H1 (cell line): ENCODE results near the gene HYAL1. TPM values are rescaled to one million over a fixed set of nuclear protein-coding genes. Genes with fewer than 3 reads are reported as not detected.
A peak's percentile ranks its signal among the peaks of the same experiment; 100 is the strongest.

Source experiments
- ASH2L ChIP-seq: fragments of 200-600, 300-600 bp; sonication (generic); IDR thresholded peaks from one replicate; pipeline ENCODE4 v1.7.1; 2017; ENCODE audit warnings: low read length
- BACH1 ChIP-seq: IDR thresholded peaks from 2 replicates; pipeline ENCODE4 v1.6.1; 2012; ENCODE audit warnings: low read length, improper control_type of control experiment
- BRCA1 ChIP-seq: IDR thresholded peaks from 2 replicates; pipeline ENCODE4 v1.6.1; 2012; ENCODE audit warnings: low read depth, low read length, improper control_type of control experiment
- CBX5 ChIP-seq: fragments of 300-800, 300-1000 bp; sonication (generic); IDR thresholded peaks from 2 replicates; pipeline ENCODE4 v1.7.1; 2016; ENCODE audit warnings: antibody characterized with exemption, low read length, low read depth
- CHD2 ChIP-seq: IDR thresholded peaks from 2 replicates; pipeline ENCODE4 v1.6.1; 2012; ENCODE audit warnings: low read length, improper control_type of control experiment
- EGR1 ChIP-seq: IDR thresholded peaks from 2 replicates; pipeline ENCODE4 v1.6.1; 2011; ENCODE audit warnings: low read depth, low read length, borderline replicate concordance
- EP300 ChIP-seq, 2 experiments: IDR thresholded peaks; 1 replicate in 1 of 2; 2 replicates in 1 of 2; pipeline ENCODE4 v1.6.1; 2011 to 2012; ENCODE audit warnings: low read depth in 2 of 2, low read length in 2 of 2, mild to moderate bottlenecking in 2 of 2, borderline replicate concordance in 1 of 2, inconsistent platforms in 1 of 2, moderate library complexity in 1 of 2
- EZH2 ChIP-seq: fragments of 200-600 bp; sonication (generic); IDR thresholded peaks from 2 replicates; pipeline ENCODE4 v1.7.1; 2012; ENCODE audit warnings: low read depth, mild to moderate bottlenecking, moderate library complexity, low read length, inconsistent platforms; ENCODE audit not compliant: severe bottlenecking
- HDAC2 ChIP-seq, 2 experiments: fragments of 300-600 bp in 1 of 2; sonication (generic) in 1 of 2; IDR thresholded peaks; 2 replicates each; pipeline ENCODE4 v1.6.1; 2011 to 2012; ENCODE audit warnings: low read depth in 2 of 2, low read length in 2 of 2, mild to moderate bottlenecking in 2 of 2, moderate library complexity in 2 of 2, borderline replicate concordance in 1 of 2, inconsistent platforms in 1 of 2
- KDM4A ChIP-seq: IDR thresholded peaks from one replicate; pipeline ENCODE4 v1.7.1; 2012; ENCODE audit warnings: low read depth, mild to moderate bottlenecking, moderate library complexity, low read length, inconsistent platforms; ENCODE audit not compliant: severe bottlenecking
- NANOG ChIP-seq: IDR thresholded peaks from 2 replicates; pipeline ENCODE4 v1.6.1; 2011; ENCODE audit warnings: low read length, low read depth, mild to moderate bottlenecking, inconsistent platforms; ENCODE audit not compliant: insufficient read depth, poor library complexity, severe bottlenecking
- PHF8 ChIP-seq: fragments of 200-600 bp; sonication (generic); conservative IDR thresholded peaks from 2 replicates; pipeline ENCODE4 v1.7.1; 2012; ENCODE audit warnings: low read depth, mild to moderate bottlenecking, inconsistent platforms, low read length, moderate library complexity
- POLR2A ChIP-seq, 2 experiments: IDR thresholded peaks; 1 replicate in 1 of 2; 2 replicates in 1 of 2; pipeline ENCODE4 v1.6.1; 2011; ENCODE audit warnings: low read depth in 2 of 2, low read length in 2 of 2, mild to moderate bottlenecking in 2 of 2; ENCODE audit errors: control extremely low read depth in 1 of 2
- RAD21 ChIP-seq, 2 experiments: IDR thresholded peaks in 1 of 2; conservative IDR thresholded peaks in 1 of 2; 2 replicates each; pipeline ENCODE4 v1.6.1; 2011; ENCODE audit warnings: low read depth in 2 of 2, low read length in 2 of 2, improper control_type of control experiment in 1 of 2, inconsistent platforms in 1 of 2, mild to moderate bottlenecking in 1 of 2, moderate library complexity in 1 of 2
- SAP30 ChIP-seq: fragments of 300-600 bp; sonication (generic); IDR thresholded peaks from 2 replicates; pipeline ENCODE4 v1.7.1; 2012; ENCODE audit warnings: low read length, moderate library complexity, mild to moderate bottlenecking, inconsistent platforms; ENCODE audit not compliant: insufficient read depth, insufficient replicate concordance
- SIRT6 ChIP-seq: IDR thresholded peaks from one replicate; pipeline ENCODE4 v1.7.1; 2012; ENCODE audit warnings: low read length, inconsistent platforms
- SP1 ChIP-seq: IDR thresholded peaks from 2 replicates; pipeline ENCODE4 v1.6.1; 2011; ENCODE audit warnings: low read depth, low read length
- SUZ12 ChIP-seq: fragments of 200-600 bp; sonication (generic); IDR thresholded peaks from 2 replicates; pipeline ENCODE4 v1.6.1; 2012; ENCODE audit warnings: mild to moderate bottlenecking, inconsistent platforms, low read length, moderate library complexity, mixed read lengths
- TAF1 ChIP-seq: IDR thresholded peaks from 2 replicates; pipeline ENCODE4 v1.6.1; 2011; ENCODE audit warnings: mild to moderate bottlenecking, low read depth, low read length
- TAF7 ChIP-seq: optimal IDR thresholded peaks from 2 replicates; pipeline ENCODE3; 2011; ENCODE audit warnings: low read depth, mild to moderate bottlenecking, inconsistent platforms, low read length, moderate library complexity, borderline replicate concordance
- polyA plus RNA-seq, 7 experiments: library from polyadenylated mRNA; depleted of rRNA in 3 of 7; stranded (reverse) in 5 of 7; unstranded in 2 of 7; fragments of >200 nt in 5 of 7; fragments of 200-250 nt in 2 of 7; gene quantifications; 1 replicate in 5 of 7; 2 replicates in 1 of 7; 4 replicates in 1 of 7; pipeline versions ENCODE4 v1.2.1 to v1.2.3, GENCODE V29; 2011 to 2013; ENCODE audit warnings: missing spikeins in 2 of 7, mixed read lengths in 2 of 7
- total RNA-seq: library from RNA; stranded (reverse); fragmentation: NEBNext Ultra II Directional; extraction: Animal tissue kit (Norgen Biotek cat#: 25700); gene quantifications from 2 replicates; pipeline ENCODE4 v1.2.1, GENCODE V29; 2021
- TF ChIP-seq, protein P1 (sequence below): IDR thresholded peaks from 2 replicates; pipeline ENCODE4 v1.6.1; 2012; ENCODE audit warnings: inconsistent platforms

The HYAL1 gene
- total and polyA plus RNA-seq, 2 of the 8 experiments (the other 6 are each of a cell fraction or from before 2014, with no cell fraction given) = 2.0 to 5.4 TPM

DNA sequence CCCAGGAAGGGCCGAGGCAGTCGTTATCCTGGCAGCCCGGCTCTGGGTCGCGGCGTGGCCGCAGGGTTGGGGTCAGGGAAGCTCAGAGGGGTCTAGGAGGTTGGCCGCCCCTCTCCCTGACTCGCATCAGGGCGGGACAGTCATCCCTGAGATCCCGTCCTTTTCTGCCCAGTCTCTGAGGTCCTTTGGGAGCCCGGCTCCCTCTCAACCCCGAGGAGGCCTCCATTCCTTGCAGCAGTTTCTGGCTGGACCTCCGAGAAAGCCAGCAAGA lies 18.7 kb upstream of the HYAL1 start (continued):
- TF ChIP-seq TAF7 (no peak), POLR2A (IDR thresholded peaks at IDR 0.05; ENCODE audit: control extremely low read depth in 1 of 2, low read depth in 2 of 2, low read length in 2 of 2) (peak in 1 of 2 experiments; percentile 16; a peak in 1 of 3 replicates), BACH1 (no peak), SAP30 (peak; percentile 20), CBX5 (no peak), EGR1 (no peak), ASH2L (no peak), TAF1 (no peak; the same call in 1 of the 2 replicates), HDAC2 (IDR thresholded peaks at IDR 0.05; ENCODE audit: borderline replicate concordance in 1 of 2, low read depth in 2 of 2, low read length in 2 of 2) (no peak), SUZ12 (no peak), KDM4A (peak; percentile 73), EP300 (IDR thresholded peaks at IDR 0.05; ENCODE audit: borderline replicate concordance in 1 of 2, low read depth in 2 of 2, low read length in 2 of 2) (no peak), CHD2 (no peak), SP1 (no peak), PHF8 (no peak), EZH2 (no peak), NANOG (no peak), BRCA1 (no peak), SIRT6 (no peak), RAD21 (IDR thresholded peaks at IDR 0.05 in 1 of 2, conservative IDR thresholded peaks at IDR 0.05 in 1 of 2; ENCODE audit: low read depth in 2 of 2, low read length in 2 of 2) (no peak)
- TF ChIP-seq, protein P1, sequence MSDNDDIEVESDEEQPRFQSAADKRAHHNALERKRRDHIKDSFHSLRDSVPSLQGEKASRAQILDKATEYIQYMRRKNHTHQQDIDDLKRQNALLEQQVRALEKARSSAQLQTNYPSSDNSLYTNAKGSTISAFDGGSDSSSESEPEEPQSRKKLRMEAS = no peak
